ENCODE data around the gene SFN.

DNA sequence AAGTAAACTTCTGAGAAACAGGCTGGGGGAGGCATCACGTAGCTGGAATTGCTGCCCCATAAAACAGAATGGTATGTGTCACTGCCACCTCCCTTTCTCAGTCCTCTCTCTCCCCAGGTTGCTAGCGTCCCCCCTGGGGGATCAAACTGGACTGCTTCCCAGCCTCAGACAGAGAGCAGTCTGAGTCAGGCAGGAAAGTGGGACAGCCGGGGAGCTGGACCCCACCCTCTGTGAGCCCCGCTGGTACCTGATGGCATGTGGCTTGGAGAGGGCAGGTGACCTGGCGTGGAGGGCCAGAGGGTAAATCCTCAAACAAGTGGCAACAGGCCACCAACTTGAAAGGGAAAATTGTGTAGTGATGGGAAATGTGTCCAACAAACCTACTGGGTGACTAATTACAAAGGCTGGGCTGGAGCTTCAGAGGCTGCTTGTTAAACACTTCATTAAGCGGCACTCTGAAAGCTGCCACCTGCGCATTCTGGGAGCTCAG is 1.0 kb upstream of the SFN start:
- TF ChIP-seq CTCF (IDR thresholded peaks at IDR 0.05; ENCODE audit: insufficient read depth, low read length), result no peak
- TF ChIP-seq, protein P1, sequence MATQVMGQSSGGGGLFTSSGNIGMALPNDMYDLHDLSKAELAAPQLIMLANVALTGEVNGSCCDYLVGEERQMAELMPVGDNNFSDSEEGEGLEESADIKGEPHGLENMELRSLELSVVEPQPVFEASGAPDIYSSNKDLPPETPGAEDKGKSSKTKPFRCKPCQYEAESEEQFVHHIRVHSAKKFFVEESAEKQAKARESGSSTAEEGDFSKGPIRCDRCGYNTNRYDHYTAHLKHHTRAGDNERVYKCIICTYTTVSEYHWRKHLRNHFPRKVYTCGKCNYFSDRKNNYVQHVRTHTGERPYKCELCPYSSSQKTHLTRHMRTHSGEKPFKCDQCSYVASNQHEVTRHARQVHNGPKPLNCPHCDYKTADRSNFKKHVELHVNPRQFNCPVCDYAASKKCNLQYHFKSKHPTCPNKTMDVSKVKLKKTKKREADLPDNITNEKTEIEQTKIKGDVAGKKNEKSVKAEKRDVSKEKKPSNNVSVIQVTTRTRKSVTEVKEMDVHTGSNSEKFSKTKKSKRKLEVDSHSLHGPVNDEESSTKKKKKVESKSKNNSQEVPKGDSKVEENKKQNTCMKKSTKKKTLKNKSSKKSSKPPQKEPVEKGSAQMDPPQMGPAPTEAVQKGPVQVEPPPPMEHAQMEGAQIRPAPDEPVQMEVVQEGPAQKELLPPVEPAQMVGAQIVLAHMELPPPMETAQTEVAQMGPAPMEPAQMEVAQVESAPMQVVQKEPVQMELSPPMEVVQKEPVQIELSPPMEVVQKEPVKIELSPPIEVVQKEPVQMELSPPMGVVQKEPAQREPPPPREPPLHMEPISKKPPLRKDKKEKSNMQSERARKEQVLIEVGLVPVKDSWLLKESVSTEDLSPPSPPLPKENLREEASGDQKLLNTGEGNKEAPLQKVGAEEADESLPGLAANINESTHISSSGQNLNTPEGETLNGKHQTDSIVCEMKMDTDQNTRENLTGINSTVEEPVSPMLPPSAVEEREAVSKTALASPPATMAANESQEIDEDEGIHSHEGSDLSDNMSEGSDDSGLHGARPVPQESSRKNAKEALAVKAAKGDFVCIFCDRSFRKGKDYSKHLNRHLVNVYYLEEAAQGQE (IDR thresholded peaks at IDR 0.05; ENCODE audit: insufficient replicate concordance, low read depth), result no peak

All from HL-60 (cell line).